HG02870 (cell line): ENCODE measurements around the gene TM9SF4.
"Not testable (repeated sequence)": the region's sequence is repeated elsewhere in the genome, so short reads cannot be mapped to it uniquely, and the experiment has no call there.

ENCODE experiments used
- ATAC-seq: cut with Tn5 transposase; IDR thresholded peaks from one replicate; pipeline ENCODE4 v1.9.1; 2021; ENCODE audit warnings: mild to moderate bottlenecking, moderate library complexity; ENCODE audit not compliant: unreplicated experiment

Gene TM9SF4

GRCh38 chr20:32155017-32155981 lies 45.8 kb downstream of the TM9SF4 start:
- no peak for ATAC-seq

GRCh38 chr20:32157611-32158010 lies 48.1 kb downstream of the TM9SF4 start:
- no peak for ATAC-seq

- no peak for ATAC-seq
Observed at GRCh38 chr20:32158351-32158750, 48.8 kb downstream of the TM9SF4 start.

GRCh38 chr20:32158943-32159660 lies 49.6 kb downstream of the TM9SF4 start:
- no peak for ATAC-seq

GRCh38 chr20:32159766-32160221 lies 50.3 kb downstream of the TM9SF4 start:
- no peak for ATAC-seq

- ATAC-seq, result no peak
Observed at GRCh38 chr20:32160341-32160740, 50.8 kb downstream of the TM9SF4 start.

GRCh38 chr20:32162351-32162750 lies 52.8 kb downstream of the TM9SF4 start:
- ATAC-seq, result no peak

GRCh38 chr20:32163951-32164350 lies 54.4 kb downstream of the TM9SF4 start:
- no peak for ATAC-seq

- no peak for ATAC-seq
Observed at GRCh38 chr20:32164984-32165735, 55.6 kb downstream of the TM9SF4 start.

- ATAC-seq, result no peak
Observed at GRCh38 chr20:32165836-32166545, 56.5 kb downstream of the TM9SF4 start.

- no peak for ATAC-seq
Observed at GRCh38 chr20:32167552-32167951, 58.0 kb downstream of the TM9SF4 start.

- no peak for ATAC-seq
Observed at GRCh38 chr20:32168184-32168910, 58.8 kb downstream of the TM9SF4 start.

- ATAC-seq, result not testable (repeated sequence)
Observed at GRCh38 chr20:32177696-32178095, 68.2 kb downstream of the TM9SF4 start.

- no peak for ATAC-seq
Observed at GRCh38 chr20:32179515-32179914, 70.0 kb downstream of the TM9SF4 start.

GRCh38 chr20:32179934-32180333 lies 70.4 kb downstream of the TM9SF4 start:
- ATAC-seq, result no peak

GRCh38 chr20:32181606-32182005 lies 72.1 kb downstream of the TM9SF4 start:
- ATAC-seq, result no peak

GRCh38 chr20:32183947-32184635 lies 74.6 kb downstream of the TM9SF4 start:
- no peak for ATAC-seq

- ATAC-seq, result no peak
Observed at GRCh38 chr20:32184961-32185603, 75.6 kb downstream of the TM9SF4 start.

- ATAC-seq, result no peak
Observed at GRCh38 chr20:32186506-32186905, 77.0 kb downstream of the TM9SF4 start.
